Smooth muscle cell (in vitro differentiated cells): ENCODE data around the gene MBOAT1. TPM values are rescaled to one million over a fixed set of nuclear protein-coding genes. Genes with fewer than 3 reads are reported as not detected.

ENCODE experiments used
- DNase-seq: peaks from one replicate; lab custom pipeline; 2025; ENCODE audit not compliant: unreplicated experiment; lab: John Stamatoyannopoulos, UW
- H2AFZ ChIP-seq: fragments of 200-600 bp; sonication (generic); 2 replicates; pipeline ENCODE4 v1.6.0; 2016; ENCODE audit warnings: antibody characterized with exemption, low read depth, mild to moderate bottlenecking
- H3F3A ChIP-seq: fragments of 200-600 bp; sonication (generic); 2 replicates; pipeline ENCODE4 v1.6.0; 2017; ENCODE audit warnings: antibody characterized with exemption, low read depth
- H3K27ac ChIP-seq: fragments of 200-600 bp; sonication (generic); 2 replicates; pipeline ENCODE4 v1.5.1; 2016; ENCODE audit warnings: low read depth, mild to moderate bottlenecking
- H3K27me3 ChIP-seq: fragments of 200-600 bp; sonication (generic); 2 replicates; pipeline ENCODE4 v1.6.1; 2016; ENCODE audit warnings: low read depth, mild to moderate bottlenecking
- H3K36me3 ChIP-seq: fragments of 200-600 bp; sonication (generic); 2 replicates; pipeline ENCODE4 v1.5.1; 2016; ENCODE audit warnings: low read depth
- H3K4me1 ChIP-seq: fragments of 200-600 bp; sonication (generic); 2 replicates; pipeline ENCODE4 v1.5.1; 2016; ENCODE audit warnings: low read depth
- H3K4me2 ChIP-seq: fragments of 200-600 bp; sonication (generic); 2 replicates; pipeline ENCODE4 v1.6.0; 2016; ENCODE audit warnings: mild to moderate bottlenecking
- H3K4me3 ChIP-seq: fragments of 200-600 bp; sonication (generic); 2 replicates; pipeline ENCODE4 v1.5.1; 2016; ENCODE audit warnings: mild to moderate bottlenecking
- H3K79me2 ChIP-seq: fragments of 200-600 bp; sonication (generic); 2 replicates; pipeline ENCODE4 v1.6.0; 2016; ENCODE audit warnings: low read depth, mild to moderate bottlenecking
- H3K9ac ChIP-seq: fragments of 200-600 bp; sonication (generic); 2 replicates; pipeline ENCODE4 v1.6.0; 2016; ENCODE audit warnings: low read depth
- H3K9me3 ChIP-seq: fragments of 200-600 bp; sonication (generic); replicated peaks from 2 replicates; pipeline ENCODE4 v1.5.1; 2016; ENCODE audit warnings: low read depth
- H4K20me1 ChIP-seq: fragments of 200-600 bp; sonication (generic); 2 replicates; pipeline ENCODE4 v1.6.0; 2016; ENCODE audit warnings: low read depth
- WGBS: methylation state at CpG from one replicate; pipeline ENCODE4 v1.1.7; 2016; ENCODE audit warnings: low lambda C conversion rate; 5-methylcytosine and 5-hydroxymethylcytosine counted together
- polyA plus RNA-seq: library from polyadenylated mRNA; unstranded; fragments of >200 nt; fragmentation: Nextera tagmentation; extraction: Ambion mirVana; gene quantifications from 2 replicates; pipeline ENCODE4 v1.2.1, GENCODE V29; 2016
- total RNA-seq: library from RNA; depleted of rRNA; stranded (reverse); fragments of >200 nt; gene quantifications from 2 replicates; pipeline ENCODE4 v1.2.3, GENCODE V29; 2014
- TF ChIP-seq, protein P1 (sequence below): fragments of 200-600 bp; sonication (generic); IDR thresholded peaks from 2 replicates; pipeline ENCODE4 v1.5.1; 2017; ENCODE audit warnings: borderline replicate concordance, mild to moderate bottlenecking, antibody characterized with exemption; ENCODE audit not compliant: insufficient read depth, poor library complexity, severe bottlenecking

Gene MBOAT1
- total and polyA plus RNA-seq, 2 experiments from 2014 or later: 0.73 to 2.5 TPM

DNA sequence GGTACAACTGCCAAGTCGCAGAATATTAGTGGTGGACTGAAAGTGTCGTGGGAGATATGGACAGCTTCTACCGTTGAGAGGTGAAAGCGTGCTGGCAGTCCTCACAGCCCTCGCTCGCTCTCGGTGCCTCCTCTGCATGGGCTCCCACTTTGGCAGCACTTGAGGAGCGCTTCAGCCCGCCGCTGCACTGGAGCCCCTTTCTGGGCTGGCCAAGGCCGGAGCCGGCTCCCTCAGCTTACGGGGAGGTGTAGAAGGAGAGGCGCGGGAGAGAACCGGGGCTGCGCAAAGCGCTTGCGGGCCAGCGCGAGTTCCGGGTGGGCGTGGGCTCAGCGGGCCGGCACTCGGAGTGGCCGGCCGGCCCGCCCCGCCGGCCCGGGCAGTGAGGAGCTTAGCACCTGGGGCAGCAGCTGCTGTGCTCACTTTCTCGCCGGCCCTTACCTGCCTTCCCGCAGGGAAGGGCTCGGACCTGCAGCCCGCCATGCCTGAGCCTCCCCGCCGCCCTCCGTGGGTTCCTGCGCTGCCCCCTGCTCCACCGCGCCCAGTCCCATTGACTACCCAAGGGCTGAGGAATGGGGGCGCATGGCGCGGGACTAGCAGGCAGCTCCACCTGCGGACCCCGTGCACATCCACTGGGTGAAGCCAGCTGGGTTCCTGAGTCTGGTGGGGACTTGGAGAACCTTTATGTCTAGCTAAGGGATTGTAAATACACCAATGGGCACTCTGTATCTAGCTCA lies 47.2 kb upstream of the MBOAT1 start:
- no peak for DNase-seq
- TF ChIP-seq, protein P1, sequence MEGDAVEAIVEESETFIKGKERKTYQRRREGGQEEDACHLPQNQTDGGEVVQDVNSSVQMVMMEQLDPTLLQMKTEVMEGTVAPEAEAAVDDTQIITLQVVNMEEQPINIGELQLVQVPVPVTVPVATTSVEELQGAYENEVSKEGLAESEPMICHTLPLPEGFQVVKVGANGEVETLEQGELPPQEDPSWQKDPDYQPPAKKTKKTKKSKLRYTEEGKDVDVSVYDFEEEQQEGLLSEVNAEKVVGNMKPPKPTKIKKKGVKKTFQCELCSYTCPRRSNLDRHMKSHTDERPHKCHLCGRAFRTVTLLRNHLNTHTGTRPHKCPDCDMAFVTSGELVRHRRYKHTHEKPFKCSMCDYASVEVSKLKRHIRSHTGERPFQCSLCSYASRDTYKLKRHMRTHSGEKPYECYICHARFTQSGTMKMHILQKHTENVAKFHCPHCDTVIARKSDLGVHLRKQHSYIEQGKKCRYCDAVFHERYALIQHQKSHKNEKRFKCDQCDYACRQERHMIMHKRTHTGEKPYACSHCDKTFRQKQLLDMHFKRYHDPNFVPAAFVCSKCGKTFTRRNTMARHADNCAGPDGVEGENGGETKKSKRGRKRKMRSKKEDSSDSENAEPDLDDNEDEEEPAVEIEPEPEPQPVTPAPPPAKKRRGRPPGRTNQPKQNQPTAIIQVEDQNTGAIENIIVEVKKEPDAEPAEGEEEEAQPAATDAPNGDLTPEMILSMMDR: no peak
- Histone ChIP-seq H3K27ac (no peak overlapping the region), H3K4me1 (no peaks in the 10 kb centered on the region), H3K36me3 (no peaks in the 10 kb centered on the region), H3K4me3 (no peak overlapping the region), H4K20me1 (no peaks in the 10 kb centered on the region), H3K9me3 (no peaks in the 10 kb centered on the region), H3K9ac (no peak overlapping the region), H2AFZ (no peak overlapping the region), H3F3A (no peaks in the 10 kb centered on the region), H3K27me3 (no peaks in the 10 kb centered on the region), H3K79me2 (no peaks in the 10 kb centered on the region), H3K4me2 (no peak overlapping the region)
- 96% methylated on average over 44 of the region's 48 CpGs for WGBS

DNA sequence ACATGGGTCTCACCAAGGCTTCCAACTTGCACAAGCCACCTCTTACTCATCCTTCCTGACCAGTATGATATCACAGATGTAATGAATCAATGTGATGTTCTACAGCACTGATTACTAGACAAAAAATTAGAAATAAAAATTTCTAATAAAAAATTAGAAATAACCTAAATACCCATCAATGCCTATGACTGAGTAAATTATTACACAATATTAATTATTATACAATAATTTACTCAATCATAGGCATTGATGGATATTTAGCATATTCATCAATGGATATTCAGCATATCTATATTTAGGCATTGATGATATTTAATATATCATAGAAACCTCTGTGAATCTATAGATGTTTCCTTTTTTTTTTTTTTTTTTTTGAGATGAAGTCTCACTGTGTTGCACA lies 43.2 kb upstream of the MBOAT1 start:
- DNase-seq: no peak
- TF ChIP-seq, protein P1: no peak
- Histone ChIP-seq H4K20me1 (no peaks in the 10 kb centered on the region), H2AFZ (no peak overlapping the region), H3K9me3 (peaks cover 4% of the 10 kb centered on the region), H3K4me3 (no peak overlapping the region), H3K79me2 (no peaks in the 10 kb centered on the region), H3K27me3 (no peaks in the 10 kb centered on the region), H3F3A (no peaks in the 10 kb centered on the region), H3K4me1 (no peaks in the 10 kb centered on the region), H3K27ac (no peak overlapping the region), H3K36me3 (no peaks in the 10 kb centered on the region), H3K4me2 (no peak overlapping the region), H3K9ac (no peak overlapping the region)

DNA sequence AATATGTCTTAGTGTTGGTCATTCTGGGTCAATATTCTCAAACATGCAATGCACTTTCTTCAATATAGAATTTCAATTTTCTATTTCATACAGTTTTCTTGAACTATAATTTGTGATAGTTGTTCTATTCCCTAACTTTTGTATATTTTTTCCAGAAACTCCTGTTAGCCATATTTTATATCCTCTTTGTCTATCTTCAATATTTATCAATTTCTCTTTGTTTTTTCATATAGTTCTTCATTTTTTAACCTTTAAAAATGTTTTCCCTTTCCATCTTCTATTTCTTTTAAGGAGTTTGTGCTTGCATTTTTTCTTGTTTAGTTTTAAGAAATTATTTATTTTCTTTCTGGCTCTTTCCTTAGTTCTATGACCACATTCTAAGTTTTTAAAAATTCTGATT lies 42.0 kb upstream of the MBOAT1 start:
- no peak for DNase-seq
- no peaks in the 10 kb centered on the region for H3K4me1 ChIP-seq
- no peaks in the 10 kb centered on the region for H4K20me1 ChIP-seq
- H3K27ac ChIP-seq: no peak overlapping the region
- H3K4me2 ChIP-seq: no peak overlapping the region
- no peaks in the 10 kb centered on the region for H3K36me3 ChIP-seq
- H2AFZ ChIP-seq: no peak overlapping the region
- H3K4me3 ChIP-seq: no peak overlapping the region
- H3K27me3 ChIP-seq: no peaks in the 10 kb centered on the region
- H3K9ac ChIP-seq: no peak overlapping the region
- no peaks in the 10 kb centered on the region for H3F3A ChIP-seq
- no peaks in the 10 kb centered on the region for H3K79me2 ChIP-seq
- peaks cover 4% of the 10 kb centered on the region for H3K9me3 ChIP-seq
- TF ChIP-seq, protein P1: no peak

DNA sequence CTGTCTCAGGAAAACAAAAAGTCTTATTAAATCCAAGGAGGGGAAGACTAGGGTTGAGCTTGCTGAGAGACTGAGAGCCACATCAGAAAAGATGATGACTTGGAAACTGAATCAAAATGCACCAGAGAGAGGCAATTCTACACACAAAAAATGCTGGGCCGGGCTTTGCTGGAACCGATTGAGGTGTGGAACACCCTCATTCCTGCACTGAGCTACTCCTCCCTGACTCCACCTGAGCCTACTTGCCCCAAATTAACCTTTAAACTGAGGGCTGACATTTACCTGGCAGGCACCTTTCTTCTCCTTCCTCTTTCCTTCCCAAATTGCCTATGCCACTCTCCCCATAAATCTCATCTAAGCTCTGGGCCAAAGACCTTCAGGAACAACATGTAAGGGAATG lies 40.8 kb upstream of the MBOAT1 start:
- Histone ChIP-seq H3K36me3 (no peaks in the 10 kb centered on the region), H3K4me1 (no peaks in the 10 kb centered on the region), H3K27me3 (no peaks in the 10 kb centered on the region), H3K27ac (no peak overlapping the region), H4K20me1 (no peaks in the 10 kb centered on the region), H3K9ac (no peak overlapping the region), H2AFZ (no peak overlapping the region), H3K4me2 (no peak overlapping the region), H3F3A (no peaks in the 10 kb centered on the region), H3K9me3 (peaks cover 4% of the 10 kb centered on the region), H3K4me3 (no peak overlapping the region), H3K79me2 (no peaks in the 10 kb centered on the region)
- no peak for DNase-seq
- TF ChIP-seq, protein P1: no peak
- 67% methylated on average over 2 of the region's 2 CpGs for WGBS
